H1 (cell line): ENCODE data around the gene RAB10. TPM values are rescaled to one million over a fixed set of nuclear protein-coding genes. Genes with fewer than 3 reads are reported as not detected.

ENCODE experiments used
- CTCF ChIA-PET: fragments of 300-600 bp; sonication (Branson Sonifier 250); formaldehyde crosslinking; loops from one replicate; lab custom pipeline; 2021; ENCODE audit not compliant: partially characterized antibody; lab: Charles Lee
- POLR2A ChIA-PET: fragments of 300-600 bp; sonication (Branson Sonifier 250); formaldehyde crosslinking; loops from one replicate; lab custom pipeline; 2021; ENCODE audit warnings: inconsistent platforms; ENCODE audit not compliant: partially characterized antibody; lab: Charles Lee
- DNase-seq, 2 experiments: peaks; one replicate each; pipeline versions ENCODE4 v3.0.0 to v3.0.0-alpha.2; 2010 to 2022; ENCODE audit warnings: low spot score in 2 of 2, low read depth in 1 of 2, mixed read lengths in 1 of 2
- FAIRE-seq: peaks from 2 replicates; lab custom pipeline; 2011; peaks lifted over from hg19 to GRCh38; lab: Jason Lieb, UNC
- H2AFZ ChIP-seq: 2 replicates; pipeline ENCODE4 v1.8.1; 2012; ENCODE audit warnings: low read length, inconsistent platforms
- H2AK5ac ChIP-seq: 2 replicates; pipeline ENCODE4 v1.6.1; 2013; ENCODE audit warnings: low read depth, low read length
- H2BK120ac ChIP-seq: replicated peaks from 2 replicates; pipeline ENCODE3; 2013; ENCODE audit warnings: low read depth, low read length, inconsistent platforms
- H2BK12ac ChIP-seq: 2 replicates; pipeline ENCODE4 v1.6.1; 2013; ENCODE audit warnings: low read depth, low read length
- H2BK15ac ChIP-seq: 2 replicates; pipeline ENCODE4 v1.6.1; 2013; ENCODE audit warnings: low read length
- H2BK20ac ChIP-seq: 2 replicates; pipeline ENCODE4 v1.6.1; 2013; ENCODE audit warnings: low read length
- H2BK5ac ChIP-seq: 2 replicates; pipeline ENCODE4 v1.6.1; 2013; ENCODE audit warnings: low read depth, low read length
- H3K14ac ChIP-seq: 2 replicates; pipeline ENCODE4 v1.6.1; 2013; ENCODE audit warnings: inconsistent platforms; ENCODE audit not compliant: insufficient read length
- H3K18ac ChIP-seq: 2 replicates; pipeline ENCODE4 v1.6.1; 2013; ENCODE audit warnings: low read length; ENCODE audit errors: extremely low read depth
- H3K23ac ChIP-seq: 2 replicates; pipeline ENCODE4 v1.6.1; 2013; ENCODE audit warnings: inconsistent platforms; ENCODE audit not compliant: insufficient read length
- H3K23me2 ChIP-seq: 2 replicates; pipeline ENCODE4 v1.6.1; 2013; ENCODE audit warnings: low read depth, low read length
- H3K27ac ChIP-seq: 2 replicates; pipeline ENCODE4 v1.6.1; 2011; ENCODE audit warnings: low read depth, low read length, inconsistent platforms
- H3K27me3 ChIP-seq, 4 experiments: replicated peaks in 1 of 4; 1 replicate in 1 of 4; 2 replicates in 3 of 4; pipeline versions ENCODE4 v1.6.1 to v1.8.1; 2011 to 2013; ENCODE audit warnings: low read length in 3 of 4, mild to moderate bottlenecking in 3 of 4, inconsistent platforms in 2 of 4, mixed read lengths in 2 of 4, moderate library complexity in 1 of 4; ENCODE audit not compliant: control insufficient read depth in 3 of 4, insufficient read depth in 3 of 4; ENCODE audit errors: extremely low read depth in 1 of 4
- H3K36me3 ChIP-seq, 4 experiments: 2 replicates each; pipeline versions ENCODE4 v1.6.1 to v1.8.1; 2011 to 2013; ENCODE audit warnings: mild to moderate bottlenecking in 4 of 4, low read length in 3 of 4, moderate library complexity in 2 of 4, control low read depth in 1 of 4, inconsistent platforms in 1 of 4; ENCODE audit not compliant: insufficient read depth in 4 of 4, control insufficient read depth in 2 of 4
- H3K4ac ChIP-seq: replicated peaks from 2 replicates; pipeline ENCODE3; 2013; ENCODE audit warnings: low read length, low read depth, mixed read lengths, inconsistent platforms; ENCODE audit not compliant: insufficient read length
- H3K4me1 ChIP-seq, 4 experiments: replicated peaks in 1 of 4; 1 replicate in 1 of 4; 2 replicates in 3 of 4; pipeline versions ENCODE4 v1.6.1 to v1.8.1; 2011 to 2013; ENCODE audit warnings: low read length in 3 of 4, inconsistent platforms in 2 of 4, mixed read lengths in 1 of 4; ENCODE audit not compliant: insufficient read depth in 4 of 4, control insufficient read depth in 3 of 4
- H3K4me2 ChIP-seq, 2 experiments: 2 replicates each; pipeline versions ENCODE4 v1.6.1 to v1.8.1; 2011 to 2013; ENCODE audit warnings: low read depth in 2 of 2, low read length in 2 of 2, control low read depth in 1 of 2, inconsistent platforms in 1 of 2, mild to moderate bottlenecking in 1 of 2; ENCODE audit not compliant: insufficient read depth in 1 of 2
- H3K4me3 ChIP-seq, 4 experiments: fragments of 200-600, 300-600 bp in 1 of 4; sonication (generic), shearing (Covaris generic), sonication (Bioruptor Twin) in 1 of 4; 2 replicates each; pipeline versions ENCODE4 v1.5.1 to v1.8.1; 2011 to 2016; ENCODE audit warnings: low read length in 4 of 4, low read depth in 3 of 4, control low read depth in 2 of 4, inconsistent platforms in 2 of 4, mild to moderate bottlenecking in 2 of 4, mixed read lengths in 1 of 4, moderate library complexity in 1 of 4; ENCODE audit not compliant: insufficient read depth in 2 of 4; ENCODE audit errors: extremely low read depth in 1 of 4
- H3K56ac ChIP-seq: replicated peaks from 2 replicates; pipeline ENCODE3; 2013; ENCODE audit warnings: low read depth, mild to moderate bottlenecking, mixed read lengths, low read length, inconsistent platforms; ENCODE audit not compliant: insufficient read length
- H3K79me1 ChIP-seq: 2 replicates; pipeline ENCODE4 v1.6.1; 2013; ENCODE audit warnings: low read depth, low read length, control low read depth
- H3K79me2 ChIP-seq, 2 experiments: 2 replicates each; pipeline versions ENCODE4 v1.6.1 to v1.8.1; 2012 to 2013; ENCODE audit warnings: low read length in 2 of 2, mild to moderate bottlenecking in 2 of 2, inconsistent platforms in 1 of 2; ENCODE audit not compliant: insufficient read depth in 2 of 2, control insufficient read depth in 1 of 2
- H3K9ac ChIP-seq, 4 experiments: replicated peaks in 1 of 4; 1 replicate in 1 of 4; 2 replicates in 3 of 4; pipeline versions ENCODE4 v1.6.1 to v1.8.1; 2011 to 2013; ENCODE audit warnings: low read depth in 3 of 4, low read length in 3 of 4, control low read depth in 2 of 4, mild to moderate bottlenecking in 2 of 4, moderate library complexity in 2 of 4, inconsistent platforms in 1 of 4; ENCODE audit errors: extremely low read depth in 1 of 4
- H3K9me3 ChIP-seq, 2 experiments: 2 replicates each; pipeline versions ENCODE4 v1.6.1 to v1.8.1; 2012 to 2013; ENCODE audit warnings: mild to moderate bottlenecking in 2 of 2, moderate library complexity in 2 of 2, control low read depth in 1 of 2, inconsistent platforms in 1 of 2, low read depth in 1 of 2, low read length in 1 of 2, mixed read lengths in 1 of 2; ENCODE audit not compliant: insufficient read depth in 2 of 2
- H4K20me1 ChIP-seq, 2 experiments: replicated peaks in 1 of 2; 2 replicates each; pipeline versions ENCODE3 to v1.8.1; 2011 to 2013; ENCODE audit warnings: inconsistent platforms in 2 of 2, low read length in 2 of 2, mild to moderate bottlenecking in 1 of 2; ENCODE audit not compliant: insufficient read depth in 2 of 2, control insufficient read depth in 1 of 2
- H4K5ac ChIP-seq: 2 replicates; pipeline ENCODE4 v1.6.1; 2013; ENCODE audit warnings: low read length, low read depth, mixed read lengths, inconsistent platforms; ENCODE audit not compliant: insufficient read length
- H4K8ac ChIP-seq: 2 replicates; pipeline ENCODE4 v1.8.0; 2013; ENCODE audit warnings: mild to moderate bottlenecking, moderate library complexity, low read length, inconsistent platforms; ENCODE audit not compliant: insufficient read depth; ENCODE audit errors: extremely low read depth
- H4K91ac ChIP-seq: replicated peaks from 2 replicates; pipeline ENCODE3; 2013; ENCODE audit warnings: low read length, mixed read lengths, inconsistent platforms; ENCODE audit not compliant: insufficient read length
- BACH1 ChIP-seq: IDR thresholded peaks from 2 replicates; pipeline ENCODE4 v1.6.1; 2012; ENCODE audit warnings: low read length, improper control_type of control experiment
- CHD1 ChIP-seq: IDR thresholded peaks from 2 replicates; pipeline ENCODE4 v1.6.1; 2012; ENCODE audit warnings: low read depth, low read length, improper control_type of control experiment
- EP300 ChIP-seq, 2 experiments: IDR thresholded peaks; 1 replicate in 1 of 2; 2 replicates in 1 of 2; pipeline ENCODE4 v1.6.1; 2011 to 2012; ENCODE audit warnings: low read depth in 2 of 2, low read length in 2 of 2, mild to moderate bottlenecking in 2 of 2, borderline replicate concordance in 1 of 2, inconsistent platforms in 1 of 2, moderate library complexity in 1 of 2
- GABPA ChIP-seq: IDR thresholded peaks from 2 replicates; pipeline ENCODE4 v1.6.1; 2011; ENCODE audit warnings: mild to moderate bottlenecking, low read length, moderate library complexity, borderline replicate concordance; ENCODE audit not compliant: insufficient read depth
- MAFK ChIP-seq: IDR thresholded peaks from 2 replicates; pipeline ENCODE4 v1.6.1; 2012; ENCODE audit warnings: low read depth, mild to moderate bottlenecking, improper control_type of control experiment, low read length
- POLR2A ChIP-seq, 2 experiments: IDR thresholded peaks; 1 replicate in 1 of 2; 2 replicates in 1 of 2; pipeline ENCODE4 v1.6.1; 2011; ENCODE audit warnings: low read depth in 2 of 2, low read length in 2 of 2, mild to moderate bottlenecking in 2 of 2; ENCODE audit errors: control extremely low read depth in 1 of 2
- SP2 ChIP-seq: IDR thresholded peaks from 2 replicates; pipeline ENCODE4 v1.6.1; 2012; ENCODE audit warnings: mild to moderate bottlenecking, low read length, inconsistent platforms
- SRF ChIP-seq: IDR thresholded peaks from 2 replicates; pipeline ENCODE4 v1.6.1; 2011; ENCODE audit warnings: mild to moderate bottlenecking, low read depth, low read length, moderate library complexity
- TAF1 ChIP-seq: IDR thresholded peaks from 2 replicates; pipeline ENCODE4 v1.6.1; 2011; ENCODE audit warnings: mild to moderate bottlenecking, low read depth, low read length
- TBP ChIP-seq: IDR thresholded peaks from 2 replicates; pipeline ENCODE4 v1.6.1; 2011; ENCODE audit warnings: low read depth, low read length, improper control_type of control experiment
- WGBS, 2 experiments: shearing (Covaris generic) in 1 of 2; methylation state at CpG; one replicate each; pipeline versions ENCODE4 v1.1.6 to v1.1.7; 2013 to 2015; ENCODE audit warnings: low lambda C conversion rate in 2 of 2, mixed read lengths in 2 of 2, inconsistent platforms in 1 of 2, low coverage in 1 of 2, missing lambda C conversion rate in 1 of 2; ENCODE audit not compliant: insufficient replicate concordance in 2 of 2, insufficient coverage in 1 of 2, insufficient read length in 1 of 2; ENCODE audit errors: extremely low coverage in 1 of 2, missing lambda C conversion rate in 1 of 2; 5-methylcytosine and 5-hydroxymethylcytosine counted together
- polyA plus RNA-seq, 7 experiments: library from polyadenylated mRNA; depleted of rRNA in 3 of 7; stranded (reverse) in 5 of 7; unstranded in 2 of 7; fragments of >200 nt in 5 of 7; fragments of 200-250 nt in 2 of 7; gene quantifications; 1 replicate in 5 of 7; 2 replicates in 1 of 7; 4 replicates in 1 of 7; pipeline versions ENCODE4 v1.2.1 to v1.2.3, GENCODE V29; 2011 to 2013; ENCODE audit warnings: missing spikeins in 2 of 7, mixed read lengths in 2 of 7
- total RNA-seq: library from RNA; stranded (reverse); fragmentation: NEBNext Ultra II Directional; extraction: Animal tissue kit (Norgen Biotek cat#: 25700); gene quantifications from 2 replicates; pipeline ENCODE4 v1.2.1, GENCODE V29; 2021
- TF ChIP-seq, protein P1 (sequence below): IDR thresholded peaks from 2 replicates; pipeline ENCODE4 v1.6.1; 2011; ENCODE audit warnings: low read length, improper control_type of control experiment

The RAB10 gene
- total and polyA plus RNA-seq, 2 of the 8 experiments (the other 6 are each of a cell fraction or from before 2014, with no cell fraction given), result 42.6 to 136 TPM

GRCh38 chr2:26017464-26018183, 16.3 kb upstream of the RAB10 start:
- POLR2A ChIA-PET, result interaction anchor here (0.6 to 1.9 kb wide), 4 partner anchors 15 to 306 kb away, joined by 3 to 8 read pairs (median 5); partner anchors contain the start of gene RAB10
- WGBS, 2 experiments, result 86% methylated on average over 5 of the region's 5 CpGs; no CpG with 5 or more reads in 1 of the 2 experiments
- no peak overlapping the region for H3K9ac ChIP-seq
- H3K4me1 ChIP-seq, result peaks cover 0 to 4% (median 0%) of the 10 kb centered on the region in 4 experiments; a peak in 1 of 7 replicates
- H4K20me1 ChIP-seq, result no peaks in the 10 kb centered on the region
- H2AK5ac ChIP-seq, result no peak overlapping the region
- H2BK12ac ChIP-seq, result no peak overlapping the region
- no peak overlapping the region for H2BK20ac ChIP-seq
- H3K79me1 ChIP-seq, result no peaks in the 10 kb centered on the region
- no peak overlapping the region for H4K8ac ChIP-seq
- H2BK5ac ChIP-seq, result no peak overlapping the region
- DNase-seq (no peak), FAIRE-seq (no peak)
- no peak overlapping the region for H2BK120ac ChIP-seq
- no peaks in the 10 kb centered on the region for H3K9me3 ChIP-seq
- no peak overlapping the region for H4K91ac ChIP-seq
- no peak overlapping the region for H3K4me2 ChIP-seq
- H3K27me3 ChIP-seq, result no peaks in the 10 kb centered on the region
- H3K23ac ChIP-seq, result no peak overlapping the region
- H3K79me2 ChIP-seq, result no peaks in the 10 kb centered on the region
- no peaks in the 10 kb centered on the region for H3K36me3 ChIP-seq
- H3K4me3 ChIP-seq, result no peak overlapping the region
- H4K5ac ChIP-seq, result no peak overlapping the region
- H3K56ac ChIP-seq, result no peak overlapping the region
- H3K23me2 ChIP-seq, result no peaks in the 10 kb centered on the region; the same call in 1 of the 2 replicates
- H3K4ac ChIP-seq, result no peak overlapping the region
- CTCF ChIA-PET, result interaction anchor here (0.7 to 1.6 kb wide), 6 partner anchors 14 to 128 kb away, joined by 3 to 8 read pairs (median 5); no protein-coding TSS in a partner anchor
- 0 out of 2 replicates have a peak overlapping the region, but pooled peaks have one; percentile 3 for H2BK15ac ChIP-seq
- no peak overlapping the region for H3K27ac ChIP-seq
- 0 out of 2 replicates have a peak overlapping the region, but pooled peaks have one; percentile 10 for H2AFZ ChIP-seq
- no peak overlapping the region for H3K18ac ChIP-seq
- H3K14ac ChIP-seq, result no peak overlapping the region
- no peak for TF ChIP-seq TBP
- TF ChIP-seq MAFK, result no peak
- TF ChIP-seq CHD1, result no peak
- no peak for TF ChIP-seq EP300 (IDR thresholded peaks at IDR 0.05; ENCODE audit: borderline replicate concordance in 1 of 2, low read depth in 2 of 2, low read length in 2 of 2)
- TF ChIP-seq TAF1, result no peak
- no peak for TF ChIP-seq SP2
- TF ChIP-seq, protein P1, sequence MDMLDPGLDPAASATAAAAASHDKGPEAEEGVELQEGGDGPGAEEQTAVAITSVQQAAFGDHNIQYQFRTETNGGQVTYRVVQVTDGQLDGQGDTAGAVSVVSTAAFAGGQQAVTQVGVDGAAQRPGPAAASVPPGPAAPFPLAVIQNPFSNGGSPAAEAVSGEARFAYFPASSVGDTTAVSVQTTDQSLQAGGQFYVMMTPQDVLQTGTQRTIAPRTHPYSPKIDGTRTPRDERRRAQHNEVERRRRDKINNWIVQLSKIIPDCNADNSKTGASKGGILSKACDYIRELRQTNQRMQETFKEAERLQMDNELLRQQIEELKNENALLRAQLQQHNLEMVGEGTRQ, result no peak
- no peak for TF ChIP-seq BACH1
- TF ChIP-seq SRF, result no peak
- TF ChIP-seq GABPA, result no peak
- TF ChIP-seq POLR2A (IDR thresholded peaks at IDR 0.05; ENCODE audit: control extremely low read depth in 1 of 2, low read depth in 2 of 2, low read length in 2 of 2), result no peak
